HFFc6 (cell line): ENCODE measurements around the gene ATP9B. TPM values are rescaled to one million over a fixed set of nuclear protein-coding genes. Genes with fewer than 3 reads are reported as not detected.

Experiments used
- DNase-seq: peaks from one replicate; pipeline ENCODE4 v3.0.0-alpha.2; 2018
- H3K27ac Mint-ChIP-seq: 2 replicates; pipeline ENCODE4 v1.8.0; 2020; ENCODE audit warnings: mild to moderate bottlenecking, mixed read lengths
- H3K27me3 Mint-ChIP-seq: 2 replicates; pipeline ENCODE4 v1.8.0; 2021; ENCODE audit warnings: mild to moderate bottlenecking, moderate library complexity, mixed read lengths; ENCODE audit not compliant: insufficient read depth
- H3K36me3 Mint-ChIP-seq: 2 replicates; pipeline ENCODE4 v1.8.0; 2021; ENCODE audit warnings: low read depth, mixed read lengths
- H3K4me1 Mint-ChIP-seq: 2 replicates; pipeline ENCODE4 v1.8.0; 2020; ENCODE audit warnings: low read depth, mixed read lengths
- H3K4me3 Mint-ChIP-seq: 2 replicates; pipeline ENCODE4 v1.8.0; 2020; ENCODE audit warnings: mild to moderate bottlenecking, moderate library complexity, mixed read lengths
- H3K9me3 Mint-ChIP-seq: 2 replicates; pipeline ENCODE4 v1.8.0; 2020; ENCODE audit warnings: mild to moderate bottlenecking, mixed read lengths
- CTCF ChIP-seq: fragments of 200-600 bp; sonication (generic); IDR thresholded peaks from 2 replicates; pipeline ENCODE4 v1.5.0; 2021; ENCODE audit warnings: antibody characterized with exemption, mild to moderate bottlenecking
- total RNA-seq, 6 experiments: library from RNA; stranded (reverse); fragmentation: NEBNext Ultra II Directional; extraction: Animal tissue kit (Norgen Biotek cat#: 25700); gene quantifications; 2 replicates in 1 of 6; 3 replicates in 5 of 6; pipeline ENCODE4 v1.2.3, GENCODE V29; 2021

Gene ATP9B
- total RNA-seq, 6 experiments from 2014 or later = 9.0 to 11.2 (median 10.5) TPM

DNA sequence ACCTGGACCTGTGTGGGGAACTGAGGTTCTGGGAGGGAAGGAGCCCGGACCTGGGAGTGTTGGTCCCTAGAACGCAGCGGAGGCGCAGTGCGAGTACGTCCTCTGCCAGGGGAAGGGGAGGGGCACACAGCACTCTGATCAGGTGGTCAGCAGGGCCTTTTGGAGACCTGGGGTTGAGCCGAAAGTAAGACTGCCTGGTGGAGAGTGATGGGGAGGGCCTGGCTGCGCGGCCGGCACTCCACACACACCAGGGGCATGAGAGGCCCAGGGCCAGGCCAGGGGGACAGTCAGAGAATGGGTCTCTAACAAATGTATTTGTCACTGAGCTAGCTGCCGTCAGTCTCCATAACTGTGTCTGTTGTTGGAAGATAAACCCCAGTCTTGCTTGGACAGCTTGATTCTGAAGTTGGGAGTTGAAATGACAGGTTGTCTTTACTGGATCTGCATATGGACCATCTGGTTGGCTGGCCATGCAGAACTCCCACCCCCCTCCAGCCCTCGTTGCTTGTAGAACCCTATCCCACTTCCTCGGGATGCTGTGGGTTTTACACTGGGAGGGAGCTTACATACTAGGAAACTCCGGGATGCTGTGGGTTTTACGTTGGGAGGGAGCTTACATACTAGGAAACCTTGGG lies 251.1 kb downstream of the ATP9B start:
- no peak overlapping the region for H3K4me3 Mint-ChIP-seq
- peaks cover 10% of the 10 kb centered on the region for H3K4me1 Mint-ChIP-seq
- no peaks in the 10 kb centered on the region for H3K9me3 Mint-ChIP-seq
- 0 out of 2 replicates have a peak, but pooled peaks cover 2% of the 10 kb centered on the region for H3K27me3 Mint-ChIP-seq
- TF ChIP-seq CTCF = no peak
- no peak for DNase-seq
- H3K27ac Mint-ChIP-seq = no peak overlapping the region
- H3K36me3 Mint-ChIP-seq = peaks cover 9% of the 10 kb centered on the region

GRCh38 chr18:79321625-79322405 lies 252.6 kb downstream of the ATP9B start:
- Mint-ChIP-seq H3K36me3 (peaks cover 15% of the 10 kb centered on the region), H3K4me1 (peaks cover 16% of the 10 kb centered on the region), H3K4me3 (no peak overlapping the region), H3K27ac (no peak overlapping the region), H3K9me3 (peaks cover 6% of the 10 kb centered on the region), H3K27me3 (0 out of 2 replicates have a peak, but pooled peaks cover 2% of the 10 kb centered on the region)
- no peak for DNase-seq
- no peak for TF ChIP-seq CTCF

DNA sequence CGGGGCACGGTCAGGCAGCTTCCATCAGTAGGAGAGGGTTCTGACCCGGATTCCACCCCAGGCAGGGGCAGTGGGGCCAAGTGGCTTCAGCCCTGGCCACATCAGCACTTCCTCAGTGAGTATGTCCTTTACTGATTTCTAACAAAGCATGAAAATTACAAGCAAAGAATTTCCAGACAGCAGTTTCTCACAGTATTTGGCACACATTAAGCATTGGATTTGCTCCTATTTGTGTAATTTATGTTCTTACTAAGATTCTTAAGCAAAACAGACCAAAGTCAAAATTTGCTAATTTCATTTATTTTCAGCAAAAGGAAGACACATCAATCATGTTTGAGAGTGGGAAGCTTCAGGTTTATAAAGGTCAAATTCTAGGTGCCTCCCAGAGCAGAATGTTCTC lies 253.2 kb downstream of the ATP9B start:
- H3K4me1 Mint-ChIP-seq = peaks cover 20% of the 10 kb centered on the region
- no peak for DNase-seq
- no peak overlapping the region for H3K4me3 Mint-ChIP-seq
- TF ChIP-seq CTCF = no peak
- H3K27ac Mint-ChIP-seq = no peak overlapping the region
- H3K27me3 Mint-ChIP-seq = peaks cover 2% of the 10 kb centered on the region; the same call in 1 of the 2 replicates
- peaks cover 10% of the 10 kb centered on the region for H3K9me3 Mint-ChIP-seq
- H3K36me3 Mint-ChIP-seq = peaks cover 19% of the 10 kb centered on the region

- Mint-ChIP-seq H3K36me3 (peaks cover 19% of the 10 kb centered on the region), H3K9me3 (peaks cover 14% of the 10 kb centered on the region), H3K4me1 (peaks cover 20% of the 10 kb centered on the region)
Measured at GRCh38 chr18:79323471-79323870, 254.3 kb downstream of the ATP9B start.

More at GRCh38 chr18:79323471-79323870, 254.3 kb downstream of the ATP9B start:
- no peak for TF ChIP-seq CTCF
- Mint-ChIP-seq H3K27ac (no peak overlapping the region), H3K4me3 (no peak overlapping the region), H3K27me3 (no peaks in the 10 kb centered on the region; the same call in 1 of the 2 replicates)
- DNase-seq = no peak
